Measurements from ENCODE around the gene NAA60. TPM values are rescaled to one million over a fixed set of nuclear protein-coding genes. Genes with fewer than 3 reads are reported as not detected.

The NAA60 gene
- total RNA-seq, 1 experiment from 2014 or later, result 23.5 TPM

Small RNA genes within 50 kb of the gene (small RNA-seq; reads per million reads assigned to genes)
- not detected for gene MIR6126

Other genes with a start within 250 kb of the NAA60 start
- 12.5 and 13.2 TPM in 2 replicates for gene ZNF200, start 208.5 kb upstream of the NAA60 start, total RNA-seq (2014; rRNA removed; shearing (Covaris generic))
- 0.03 TPM in 1 of 2 replicates, not detected in the other for gene MEFV, start 187.0 kb upstream of the NAA60 start, total RNA-seq (2014; rRNA removed; shearing (Covaris generic))
- 38.8 and 39.1 TPM in 2 replicates for gene ZNF263, start 160.2 kb upstream of the NAA60 start, total RNA-seq (2014; rRNA removed; shearing (Covaris generic))
- gene TIGD7, start 138.2 kb upstream of the NAA60 start, total RNA-seq (2014; rRNA removed; shearing (Covaris generic)), result 2.8 and 3.1 TPM in 2 replicates
- gene ZNF75A, start 138.2 kb upstream of the NAA60 start, total RNA-seq (2014; rRNA removed; shearing (Covaris generic)), result 12.2 and 16.9 TPM in 2 replicates
- not detected in 2 replicates for gene OR2C1, start 87.8 kb upstream of the NAA60 start, total RNA-seq (2014; rRNA removed; shearing (Covaris generic))
- gene ZSCAN32, start 42.7 kb upstream of the NAA60 start, total RNA-seq (2014; rRNA removed; shearing (Covaris generic)), result 13.5 and 15.3 TPM in 2 replicates
- gene ZNF174, start 42.5 kb upstream of the NAA60 start, total RNA-seq (2014; rRNA removed; shearing (Covaris generic)), result 9.7 and 15.1 TPM in 2 replicates
- 1.4 and 2.1 TPM in 2 replicates for gene ZNF597, start 176 bp upstream of the NAA60 start, total RNA-seq (2014; rRNA removed; shearing (Covaris generic))
- gene C16orf90, start 51.8 kb downstream of the NAA60 start, total RNA-seq (2014; rRNA removed; shearing (Covaris generic)), result not detected in 2 replicates
- 8.7 and 14.2 TPM in 2 replicates for gene CLUAP1, start 57.3 kb downstream of the NAA60 start, total RNA-seq (2014; rRNA removed; shearing (Covaris generic))
- gene NLRC3, start 133.7 kb downstream of the NAA60 start, total RNA-seq (2014; rRNA removed; shearing (Covaris generic)), result under 0.01 and 0.11 TPM in 2 replicates
- 4.5 and 4.6 TPM in 2 replicates for gene SLX4, start 167.9 kb downstream of the NAA60 start, total RNA-seq (2014; rRNA removed; shearing (Covaris generic))
- gene DNASE1, start 211.0 kb downstream of the NAA60 start, total RNA-seq (2014; rRNA removed; shearing (Covaris generic)), result 6.3 and 8.1 TPM in 2 replicates